Testis (tissue), 3 donors: Measurements from ENCODE around the gene PARP8. TPM values are rescaled to one million over a fixed set of nuclear protein-coding genes. Genes with fewer than 3 reads are reported as not detected.
A peak's percentile ranks its signal among the peaks of the same experiment; 100 is the strongest.
"Not testable (repeated sequence)": the region's sequence is repeated elsewhere in the genome, so short reads cannot be mapped to it uniquely, and the experiment has no call there.

Experiments
- DNase-seq: peaks from one replicate; pipeline ENCODE4 v3.0.0-alpha.2; 2019
- H3K27ac ChIP-seq, 2 donors: fragments of 200-600 bp; sonication (generic); one replicate each; pipeline ENCODE4 v1.5.1; 2019
- H3K27me3 ChIP-seq: fragments of 200-600 bp; sonication (generic); one replicate; pipeline ENCODE4 v1.5.1; 2019
- H3K36me3 ChIP-seq: fragments of 200-600 bp; sonication (generic); one replicate; pipeline ENCODE4 v1.5.1; 2017; ENCODE audit warnings: low read depth; ENCODE audit errors: missing control alignments
- H3K4me1 ChIP-seq: fragments of 200-600 bp; sonication (generic); one replicate; pipeline ENCODE4 v1.5.1; 2019
- H3K4me3 ChIP-seq, 2 donors: fragments of 200-600 bp; sonication (generic); one replicate each; pipeline ENCODE4 v1.5.1; 2017 to 2019
- H3K9me3 ChIP-seq: fragments of 200-600 bp; sonication (generic); one replicate; pipeline ENCODE4 v1.5.1; 2017
- POLR2A ChIP-seq: fragments of 450-650 bp; IDR thresholded peaks from one replicate; pipeline ENCODE4 v1.6.1; 2017; ENCODE audit warnings: antibody characterized with exemption, mild to moderate bottlenecking, moderate library complexity
- WGBS, 2 donors: methylation state at CpG; one replicate each; pipeline ENCODE4 v1.1.5; 2018; 5-methylcytosine and 5-hydroxymethylcytosine counted together
- intact Hi-C: fragments of 100-400 bp; cut with DNase I; formaldehyde crosslinking; loops from one replicate; pipeline ENCODE4 v1.15.1; 2023; ENCODE audit warnings: low total_unique reads
- polyA plus RNA-seq: library from polyadenylated mRNA; stranded (reverse); fragments of 350-450 nt; fragmentation: Illumina TruSeq; extraction: RNeasy Lipid Tissue Mini Kit (QIAGEN cat#74804); gene quantifications from one replicate; pipeline ENCODE4 v1.2.3, GENCODE V29; 2014; ENCODE audit warnings: low read depth, low replicate concordance; ENCODE audit not compliant: insufficient read depth
- total RNA-seq, 2 donors: library from RNA; depleted of rRNA; stranded (reverse); fragments of >200 nt; gene quantifications; one replicate each; pipeline ENCODE4 v1.2.3, GENCODE V29; 2016
- TF ChIP-seq, protein P1 (sequence below), 3 experiments: fragments of 450-650 bp in 2 of 3; fragments of 200-600 bp in 1 of 3; sonication (generic) in 1 of 3; IDR thresholded peaks; one replicate each; pipeline ENCODE4 v1.5.1; 2016 to 2019; ENCODE audit warnings: antibody characterized with exemption in 3 of 3, mild to moderate bottlenecking in 2 of 3, moderate library complexity in 1 of 3

PARP8 gene
- total and polyA plus RNA-seq, 3 donors from 2014 or later = 14.4 to 24.3 (median 18.0) TPM

DNA sequence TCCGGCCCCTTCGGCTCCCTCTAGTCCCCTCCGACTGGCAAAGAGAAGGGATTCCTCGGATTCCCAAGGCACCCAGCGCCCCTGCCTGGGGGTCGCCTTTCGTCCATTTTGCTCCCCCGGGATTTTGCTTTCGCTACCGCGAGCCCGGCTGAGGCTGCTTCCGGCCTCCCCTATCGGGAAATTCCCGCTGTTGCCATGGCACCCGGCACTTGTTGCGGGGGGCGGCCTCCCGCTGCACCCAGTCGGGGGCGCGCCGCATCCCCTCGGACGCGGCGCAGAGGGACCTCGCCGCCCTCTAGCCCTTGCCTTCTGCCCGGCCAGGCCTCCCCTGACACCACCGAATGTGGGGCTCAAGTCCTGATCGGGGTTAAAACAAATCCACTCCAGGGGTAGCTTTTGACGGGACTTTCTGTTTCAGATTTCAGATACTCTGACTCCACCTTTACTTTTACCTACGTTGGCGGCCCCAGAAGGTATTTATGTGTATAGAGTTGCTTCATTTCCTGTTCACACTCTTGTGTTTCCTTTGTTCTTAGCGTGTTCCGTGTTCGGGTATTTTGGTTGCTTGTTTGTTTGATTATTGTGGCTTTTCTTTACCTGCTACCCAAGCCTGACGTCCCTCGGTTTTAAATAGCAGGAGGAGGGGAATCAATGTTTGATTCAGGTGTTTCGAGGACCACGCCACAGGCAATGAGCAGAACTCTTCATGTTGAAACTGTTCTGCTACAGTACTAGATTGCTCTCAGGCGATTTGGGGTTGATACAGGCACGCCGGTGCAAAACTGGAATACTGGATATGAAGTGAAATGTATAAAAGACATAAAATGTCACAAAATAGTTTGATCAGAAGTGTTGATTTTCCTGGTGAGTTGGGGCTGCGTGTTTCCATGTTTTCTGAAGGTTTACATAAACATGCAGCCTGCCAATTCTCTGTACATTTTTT, 1.5 kb downstream of the PARP8 start:
- peak; percentile 79 for DNase-seq
- Histone ChIP-seq H3K4me1 (no peaks in the 10 kb centered on the region), H3K36me3 (no peaks in the 10 kb centered on the region), H3K27me3 (no peaks in the 10 kb centered on the region), H3K27ac (peak overlapping the region; percentile 81 to 87), H3K4me3 (peak overlapping the region; percentile 78 to 87), H3K9me3 (no peaks in the 10 kb centered on the region)
- TF ChIP-seq POLR2A = no peak
- TF ChIP-seq, protein P1, sequence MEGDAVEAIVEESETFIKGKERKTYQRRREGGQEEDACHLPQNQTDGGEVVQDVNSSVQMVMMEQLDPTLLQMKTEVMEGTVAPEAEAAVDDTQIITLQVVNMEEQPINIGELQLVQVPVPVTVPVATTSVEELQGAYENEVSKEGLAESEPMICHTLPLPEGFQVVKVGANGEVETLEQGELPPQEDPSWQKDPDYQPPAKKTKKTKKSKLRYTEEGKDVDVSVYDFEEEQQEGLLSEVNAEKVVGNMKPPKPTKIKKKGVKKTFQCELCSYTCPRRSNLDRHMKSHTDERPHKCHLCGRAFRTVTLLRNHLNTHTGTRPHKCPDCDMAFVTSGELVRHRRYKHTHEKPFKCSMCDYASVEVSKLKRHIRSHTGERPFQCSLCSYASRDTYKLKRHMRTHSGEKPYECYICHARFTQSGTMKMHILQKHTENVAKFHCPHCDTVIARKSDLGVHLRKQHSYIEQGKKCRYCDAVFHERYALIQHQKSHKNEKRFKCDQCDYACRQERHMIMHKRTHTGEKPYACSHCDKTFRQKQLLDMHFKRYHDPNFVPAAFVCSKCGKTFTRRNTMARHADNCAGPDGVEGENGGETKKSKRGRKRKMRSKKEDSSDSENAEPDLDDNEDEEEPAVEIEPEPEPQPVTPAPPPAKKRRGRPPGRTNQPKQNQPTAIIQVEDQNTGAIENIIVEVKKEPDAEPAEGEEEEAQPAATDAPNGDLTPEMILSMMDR (IDR thresholded peaks at IDR 0.05) = no peak
- intact Hi-C loops = no loop called here
- 3% methylated on average over 46 of the region's 46 CpGs for WGBS, 2 donors

DNA sequence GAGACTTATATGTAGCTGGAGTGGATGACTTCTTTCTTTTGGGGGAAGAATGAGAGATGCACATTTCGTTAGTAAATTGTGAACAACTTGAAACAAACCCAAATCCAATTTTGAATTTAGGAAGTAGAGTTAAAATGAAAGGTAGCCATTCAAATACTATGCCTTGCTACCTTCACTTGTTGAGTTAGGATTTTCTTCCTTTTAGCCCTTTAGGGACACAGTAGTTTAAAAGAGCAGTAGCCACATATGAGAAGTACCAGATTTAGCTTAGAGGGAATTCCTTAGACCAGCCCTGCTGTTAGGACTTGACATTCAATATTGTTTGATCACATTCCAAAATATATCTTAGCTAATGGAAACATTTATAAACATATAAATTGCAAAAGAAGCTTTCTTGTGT, 2.2 kb downstream of the PARP8 start:
- DNase-seq, H3K4me3 ChIP-seq, H3K9me3 ChIP-seq, H3K4me1 ChIP-seq, H3K27me3 ChIP-seq, H3K36me3 ChIP-seq, intact Hi-C loops: not testable (repeated sequence)
- WGBS, 2 donors = 39 to 41% methylated on average over 1 of the region's 1 CpG
- H3K27ac ChIP-seq = peak overlapping the region in 1 of 2 donors; percentile 81

DNA sequence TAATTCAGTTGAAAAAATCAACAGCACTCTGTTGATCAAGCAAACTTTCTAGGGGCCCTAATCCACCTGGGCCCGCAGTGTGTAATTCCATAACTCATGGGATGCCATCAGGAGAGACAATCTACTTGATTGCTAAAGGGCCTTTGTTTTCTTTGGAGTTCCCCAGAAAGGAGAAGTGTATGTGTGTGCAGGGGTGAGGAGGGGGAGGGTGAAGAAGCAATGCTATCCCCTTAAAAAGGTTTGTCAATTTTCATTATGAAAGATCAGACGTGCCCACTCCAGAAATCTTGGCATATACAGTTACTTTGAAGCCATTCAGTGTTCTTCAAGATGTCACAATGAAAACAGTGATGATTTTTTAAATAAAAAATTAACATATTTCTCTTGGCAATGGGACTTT, 6.2 kb downstream of the PARP8 start:
- DNase-seq = no peak
- intact Hi-C loops = no loop called here
- no peaks in the 10 kb centered on the region for H3K4me1 ChIP-seq
- no peak overlapping the region for H3K27ac ChIP-seq
- WGBS, 2 donors = 85 to 86% methylated on average over 2 of the region's 2 CpGs
- no peak overlapping the region for H3K4me3 ChIP-seq
- TF ChIP-seq, protein P1 (IDR thresholded peaks at IDR 0.05) = no peak
- no peak for TF ChIP-seq POLR2A
- H3K9me3 ChIP-seq = no peaks in the 10 kb centered on the region
- H3K27me3 ChIP-seq = no peaks in the 10 kb centered on the region
- no peaks in the 10 kb centered on the region for H3K36me3 ChIP-seq

- H3K4me3 ChIP-seq, H3K36me3 ChIP-seq, H3K4me1 ChIP-seq, DNase-seq, intact Hi-C loops, H3K9me3 ChIP-seq, H3K27me3 ChIP-seq, H3K27ac ChIP-seq: not testable (repeated sequence)
- WGBS, 2 donors = 84 to 87% methylated on average over 3 of the region's 3 CpGs
Observed at GRCh38 chr5:50673444-50673843, 7.0 kb downstream of the PARP8 start.

DNA sequence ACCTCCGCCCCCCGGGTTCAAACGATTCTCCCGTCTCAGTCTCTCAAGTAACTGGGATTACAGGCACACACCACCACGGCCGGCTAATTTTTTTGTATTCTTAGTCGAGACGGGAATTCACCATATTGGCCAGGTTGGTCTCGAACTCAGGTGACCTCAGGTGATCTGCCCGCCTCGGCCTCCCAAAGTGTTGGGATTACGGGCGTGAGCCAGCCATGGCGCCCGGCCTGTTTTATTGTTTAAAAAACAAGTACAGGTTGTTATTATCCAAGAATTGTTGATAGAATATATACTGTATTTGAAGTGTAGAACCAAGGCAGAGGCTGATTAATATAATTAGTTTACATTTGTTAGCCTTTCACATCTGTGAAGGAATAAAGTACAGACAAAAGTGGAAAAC, 8.9 kb downstream of the PARP8 start:
- 98 to 99% methylated on average over 15 of the region's 15 CpGs for WGBS, 2 donors
- intact Hi-C loops = no loop called here
- Histone ChIP-seq H3K36me3 (no peaks in the 10 kb centered on the region), H3K27me3 (no peaks in the 10 kb centered on the region), H3K4me3 (no peak overlapping the region), H3K4me1 (no peaks in the 10 kb centered on the region), H3K27ac (no peak overlapping the region), H3K9me3 (no peaks in the 10 kb centered on the region)
- no peak for DNase-seq
- TF ChIP-seq, protein P1 (IDR thresholded peaks at IDR 0.05) = no peak
- TF ChIP-seq POLR2A = no peak

- DNase-seq, H3K9me3 ChIP-seq, H3K27me3 ChIP-seq, intact Hi-C loops, H3K4me3 ChIP-seq, H3K27ac ChIP-seq, H3K36me3 ChIP-seq, H3K4me1 ChIP-seq: not testable (repeated sequence)
- WGBS, 2 donors = 84 to 90% methylated on average over 4 of the region's 4 CpGs
Observed at GRCh38 chr5:50679554-50679953, 13.1 kb downstream of the PARP8 start.
